ENCODE measurements around the gene TSHZ1. TPM values are rescaled to one million over a fixed set of nuclear protein-coding genes. Genes with fewer than 3 reads are reported as not detected.

The TSHZ1 gene
- total RNA-seq, 1 donor, result 10.5 TPM

DNA sequence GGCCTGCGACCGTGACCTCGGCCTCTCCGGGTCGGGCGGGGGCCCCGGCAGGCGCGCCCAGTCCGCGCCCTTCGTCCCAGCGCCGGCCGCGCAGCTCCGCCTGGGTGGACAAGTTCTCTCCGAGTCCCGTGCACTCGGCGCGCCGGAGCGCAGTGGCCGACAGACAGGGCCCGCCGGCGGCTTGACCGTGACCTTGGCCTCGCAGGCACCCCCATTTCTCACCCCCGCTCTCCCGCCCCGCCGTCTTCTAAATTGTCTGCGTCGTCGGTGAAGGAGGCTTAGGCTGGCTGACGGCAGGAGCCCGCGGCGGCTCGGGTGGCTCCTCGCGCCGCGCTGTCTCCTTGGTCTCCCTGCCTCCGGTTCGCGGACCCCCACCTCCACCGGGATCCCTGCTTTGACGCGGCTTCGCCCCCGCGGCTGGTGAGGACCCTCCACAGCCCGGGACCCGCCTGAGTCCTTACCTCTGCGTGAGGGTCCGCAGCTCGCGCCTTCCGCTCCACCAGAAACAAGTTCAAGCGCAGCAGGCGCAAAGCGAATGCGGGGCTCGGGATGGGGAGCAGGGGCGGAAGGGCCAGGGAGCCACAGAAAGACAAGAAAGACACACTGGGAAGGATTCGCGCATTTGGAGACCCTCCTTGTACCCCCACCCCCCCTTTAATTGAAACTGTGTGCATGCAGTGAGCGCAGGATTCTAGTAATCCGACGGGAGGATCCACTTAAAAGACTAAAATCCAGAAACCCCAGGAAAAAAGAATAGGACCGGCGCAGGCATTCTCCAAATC lies 5.7 kb upstream of the TSHZ1 start:
- no peak for TF ChIP-seq CTCF (IDR thresholded peaks at IDR 0.05; ENCODE audit: extremely low read depth, low read depth, low read length)
- no peaks in the 10 kb centered on the region for H3K27me3 ChIP-seq (ENCODE audit: insufficient read depth, low read length)
- H3K4me3 ChIP-seq (ENCODE audit: insufficient read depth, low read length), result peak overlapping the region; percentile 67
- peak overlapping the region; percentile 47 for H2AFZ ChIP-seq (ENCODE audit: low read length)
- H3K4me1 ChIP-seq (ENCODE audit: insufficient read depth, low read length), result peaks cover 22% of the 10 kb centered on the region
- H3K27ac ChIP-seq (ENCODE audit: low read depth, low read length), result no peak overlapping the region
- H3K79me2 ChIP-seq (ENCODE audit: insufficient read depth, low read length), result peaks cover 70% of the 10 kb centered on the region
- DNase-seq (ENCODE audit: insufficient read length, low spot score, missing footprints), result no peak
- H3K36me3 ChIP-seq (ENCODE audit: insufficient read depth, low read length), result peaks cover 4% of the 10 kb centered on the region
- peaks cover 28% of the 10 kb centered on the region for H4K20me1 ChIP-seq (ENCODE audit: insufficient read depth, low read length)
- H3K4me2 ChIP-seq (ENCODE audit: insufficient read depth, low read length), result peak overlapping the region; percentile 72
- H3K9me3 ChIP-seq (ENCODE audit: low read depth, low read length), result no peaks in the 10 kb centered on the region

DNA sequence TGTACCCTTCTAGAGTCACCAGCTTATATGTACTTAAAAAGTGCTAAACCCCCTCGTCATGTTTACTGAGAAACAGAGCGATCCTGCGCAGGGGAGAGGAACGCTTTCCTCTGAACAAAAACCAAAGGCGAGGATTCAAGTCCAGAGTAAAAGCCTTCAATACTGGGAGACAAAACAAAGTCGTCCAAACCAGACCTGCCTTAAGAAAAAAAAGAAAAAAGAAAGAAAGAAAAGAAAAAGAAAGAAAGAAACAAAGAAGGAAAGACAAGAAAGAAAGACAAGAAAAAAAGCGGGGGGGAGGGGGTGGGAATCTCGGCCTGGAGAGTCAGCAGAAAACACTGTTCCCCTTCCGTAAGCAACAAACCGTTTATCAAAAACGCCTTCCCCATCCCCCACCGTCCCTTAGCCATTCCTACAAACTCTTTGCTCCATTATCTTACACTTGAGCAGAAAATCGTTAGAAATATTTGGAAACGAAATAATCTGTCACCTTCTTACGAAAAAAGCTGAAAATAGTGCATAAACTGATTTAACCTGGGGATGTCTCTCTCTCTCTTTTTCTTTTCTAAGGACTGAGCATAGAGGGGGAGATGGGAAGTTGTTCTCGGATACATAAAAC lies 5.0 kb upstream of the TSHZ1 start:
- Histone ChIP-seq H3K36me3 (ENCODE audit: insufficient read depth, low read length) (peaks cover 4% of the 10 kb centered on the region), H3K4me3 (ENCODE audit: insufficient read depth, low read length) (no peak overlapping the region), H3K79me2 (ENCODE audit: insufficient read depth, low read length) (peaks cover 64% of the 10 kb centered on the region), H3K4me2 (ENCODE audit: insufficient read depth, low read length) (no peak overlapping the region), H2AFZ (ENCODE audit: low read length) (no peak overlapping the region), H3K27ac (ENCODE audit: low read depth, low read length) (no peak overlapping the region), H3K9me3 (ENCODE audit: low read depth, low read length) (no peaks in the 10 kb centered on the region), H3K27me3 (ENCODE audit: insufficient read depth, low read length) (no peaks in the 10 kb centered on the region), H3K4me1 (ENCODE audit: insufficient read depth, low read length) (peaks cover 27% of the 10 kb centered on the region), H4K20me1 (ENCODE audit: insufficient read depth, low read length) (peaks cover 28% of the 10 kb centered on the region)
- no peak for DNase-seq (ENCODE audit: insufficient read length, low spot score, missing footprints)
- no peak for TF ChIP-seq CTCF (IDR thresholded peaks at IDR 0.05; ENCODE audit: extremely low read depth, low read depth, low read length)

GRCh38 chr18:75206452-75207309 lies 3.9 kb upstream of the TSHZ1 start:
- no peak for TF ChIP-seq CTCF (IDR thresholded peaks at IDR 0.05; ENCODE audit: extremely low read depth, low read depth, low read length)
- peak overlapping the region; percentile 92 for H3K4me3 ChIP-seq (ENCODE audit: insufficient read depth, low read length)
- H2AFZ ChIP-seq (ENCODE audit: low read length), result no peak overlapping the region
- H3K79me2 ChIP-seq (ENCODE audit: insufficient read depth, low read length), result peaks cover 62% of the 10 kb centered on the region
- no peaks in the 10 kb centered on the region for H3K36me3 ChIP-seq (ENCODE audit: insufficient read depth, low read length)
- H3K9me3 ChIP-seq (ENCODE audit: low read depth, low read length), result no peaks in the 10 kb centered on the region
- no peak for DNase-seq (ENCODE audit: insufficient read length, low spot score, missing footprints)
- peak overlapping the region; percentile 96 for H3K4me2 ChIP-seq (ENCODE audit: insufficient read depth, low read length)
- no peaks in the 10 kb centered on the region for H3K27me3 ChIP-seq (ENCODE audit: insufficient read depth, low read length)
- H3K27ac ChIP-seq (ENCODE audit: low read depth, low read length), result no peak overlapping the region
- peaks cover 28% of the 10 kb centered on the region for H4K20me1 ChIP-seq (ENCODE audit: insufficient read depth, low read length)
- H3K4me1 ChIP-seq (ENCODE audit: insufficient read depth, low read length), result peaks cover 27% of the 10 kb centered on the region
